Activated naive CD8-positive, alpha-beta T cell treated with anti-CD3 and anti-CD28 coated beads, Interleukin-2, amount 50 U/mL, for 24 hours (primary cell): ENCODE results near the gene TBX15.

ENCODE experiments used
- ATAC-seq: fragments of 150-1000 bp; cut with Tn5 transposase; one replicate; pipeline ENCODE4 v1.10.0; 2021
- DNase-seq: peaks from one replicate; pipeline ENCODE4 v3.0.0; 2021
- H3K27ac Mint-ChIP-seq: one replicate; pipeline ENCODE4 v1.8.0; 2021; ENCODE audit warnings: mild to moderate bottlenecking, mixed read lengths
- H3K27me3 Mint-ChIP-seq: one replicate; pipeline ENCODE4 v1.8.0; 2021; ENCODE audit warnings: mixed read lengths
- H3K36me3 Mint-ChIP-seq: one replicate; pipeline ENCODE4 v1.8.0; 2021; ENCODE audit warnings: low read depth, mixed read lengths
- H3K4me1 Mint-ChIP-seq: one replicate; pipeline ENCODE4 v1.8.0; 2021; ENCODE audit warnings: mixed read lengths
- H3K4me3 Mint-ChIP-seq: one replicate; pipeline ENCODE4 v1.8.0; 2021; ENCODE audit warnings: mild to moderate bottlenecking, moderate library complexity, mixed read lengths
- H3K9me3 Mint-ChIP-seq: one replicate; pipeline ENCODE4 v1.8.0; 2021; ENCODE audit warnings: mixed read lengths

Gene TBX15

DNA sequence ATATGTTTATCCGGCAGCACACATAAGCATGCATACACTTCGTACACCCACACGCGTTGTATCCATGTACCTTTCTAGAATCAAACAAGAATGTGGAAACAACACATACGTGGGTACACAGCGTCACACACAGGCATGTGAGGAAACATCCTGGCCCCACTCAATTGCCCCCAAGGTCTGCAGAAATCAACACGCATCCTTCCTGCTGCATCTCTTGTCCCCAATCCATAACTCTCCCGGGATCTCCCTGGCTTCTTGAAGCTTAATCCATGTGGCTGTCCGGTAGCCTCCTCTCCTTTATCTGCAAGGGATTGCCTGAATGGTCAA lies 5.5 kb upstream of the TBX15 start:
- Mint-ChIP-seq H3K27ac (no peak overlapping the region), H3K36me3 (peaks cover 6% of the 10 kb centered on the region), H3K27me3 (peaks cover 84% of the 10 kb centered on the region), H3K4me3 (no peak overlapping the region), H3K9me3 (peaks cover 5% of the 10 kb centered on the region), H3K4me1 (no peaks in the 10 kb centered on the region)
- DNase-seq = no peak
- ATAC-seq = no peak

DNA sequence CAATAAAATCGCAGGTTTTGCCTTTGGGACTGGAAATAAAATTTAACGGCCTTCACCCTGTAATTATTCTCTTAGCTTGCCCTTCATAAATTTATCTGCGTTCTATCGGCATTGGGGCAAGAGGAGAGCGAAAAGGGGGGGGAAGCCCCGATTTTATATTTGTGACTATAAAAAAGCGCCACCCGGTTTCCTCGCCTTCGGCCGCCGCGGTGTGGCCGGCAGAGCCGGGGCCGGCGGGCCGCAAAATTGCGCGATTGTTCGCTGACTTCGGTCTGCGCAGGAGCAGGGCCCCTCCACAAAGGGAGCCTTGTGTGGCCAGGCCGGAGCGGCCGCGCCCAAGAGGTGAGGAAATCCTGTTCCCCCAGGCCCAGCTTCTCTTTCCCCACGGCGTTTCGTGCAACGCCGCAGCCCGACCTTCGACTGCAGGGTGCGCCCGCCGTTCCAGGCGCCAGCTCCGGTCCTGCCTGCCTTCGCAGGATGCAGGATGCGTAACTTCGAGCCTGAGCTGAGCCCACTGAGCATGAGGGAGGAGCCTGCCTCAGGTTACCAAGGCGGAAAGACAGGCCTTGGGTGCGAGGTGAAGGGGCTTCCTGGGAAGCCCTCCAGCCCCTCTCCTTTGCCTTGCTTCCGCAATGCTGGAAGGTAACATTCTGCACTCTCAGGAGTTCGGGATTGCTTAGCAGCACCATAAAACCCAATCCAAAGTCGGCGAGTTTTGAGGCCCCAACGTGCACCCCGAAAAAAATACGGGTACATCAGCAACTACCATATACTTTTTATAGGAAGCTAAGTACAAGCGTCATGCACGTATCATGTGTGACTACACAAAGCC lies 4.9 kb upstream of the TBX15 start:
- ATAC-seq (no peak), DNase-seq (no peak)
- H3K27me3 Mint-ChIP-seq = peaks cover 84% of the 10 kb centered on the region
- H3K4me3 Mint-ChIP-seq = no peak overlapping the region
- peaks cover 6% of the 10 kb centered on the region for H3K36me3 Mint-ChIP-seq
- no peaks in the 10 kb centered on the region for H3K4me1 Mint-ChIP-seq
- peaks cover 5% of the 10 kb centered on the region for H3K9me3 Mint-ChIP-seq
- no peak overlapping the region for H3K27ac Mint-ChIP-seq

GRCh38 chr1:118992237-118992825 lies 4.2 kb upstream of the TBX15 start:
- Mint-ChIP-seq H3K4me3 (no peak overlapping the region), H3K27me3 (peaks cover 83% of the 10 kb centered on the region), H3K4me1 (no peaks in the 10 kb centered on the region), H3K27ac (peak overlapping the region; percentile 29), H3K9me3 (peaks cover 5% of the 10 kb centered on the region), H3K36me3 (peaks cover 6% of the 10 kb centered on the region)
- ATAC-seq (no peak), DNase-seq (no peak)

GRCh38 chr1:118991448-118991847 lies 3.3 kb upstream of the TBX15 start:
- peaks cover 12% of the 10 kb centered on the region for H3K36me3 Mint-ChIP-seq
- DNase-seq = no peak
- no peak overlapping the region for H3K4me3 Mint-ChIP-seq
- ATAC-seq = no peak
- H3K4me1 Mint-ChIP-seq = peaks cover 8% of the 10 kb centered on the region
- H3K27ac Mint-ChIP-seq = no peak overlapping the region
- H3K9me3 Mint-ChIP-seq = peaks cover 5% of the 10 kb centered on the region
- H3K27me3 Mint-ChIP-seq = peaks cover 85% of the 10 kb centered on the region

GRCh38 chr1:118990513-118991152 lies 2.5 kb upstream of the TBX15 start:
- Mint-ChIP-seq H3K4me1 (peaks cover 12% of the 10 kb centered on the region), H3K27ac (no peak overlapping the region), H3K36me3 (peaks cover 12% of the 10 kb centered on the region), H3K9me3 (peaks cover 5% of the 10 kb centered on the region), H3K27me3 (peaks cover 88% of the 10 kb centered on the region), H3K4me3 (no peak overlapping the region)
- ATAC-seq (no peak), DNase-seq (no peak)

DNA sequence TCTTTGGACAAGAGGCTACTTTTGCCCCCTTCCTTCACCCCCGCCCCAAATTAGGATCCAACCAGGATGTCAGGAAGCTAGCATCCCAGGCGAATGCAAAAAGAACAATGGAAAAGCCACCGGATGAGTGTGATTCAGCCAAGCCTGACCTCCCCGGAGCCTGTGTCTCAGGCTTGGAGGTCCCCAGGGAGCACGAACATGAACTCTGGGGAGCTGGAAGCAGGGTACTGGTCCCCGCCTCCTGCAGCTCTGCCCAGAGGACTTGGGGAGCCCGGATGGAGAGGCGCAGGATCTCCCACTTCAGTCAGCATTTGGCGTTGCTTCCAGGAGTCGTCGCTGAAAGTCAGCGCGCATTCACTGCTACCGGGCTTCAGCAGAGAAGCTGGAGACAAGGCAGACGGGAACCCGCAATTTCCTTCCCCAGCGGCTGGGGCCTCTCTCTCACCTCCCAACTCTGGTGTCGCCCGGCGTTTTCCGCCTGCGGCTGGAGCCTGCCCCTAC lies 1.8 kb upstream of the TBX15 start:
- no peak overlapping the region for H3K27ac Mint-ChIP-seq
- DNase-seq (no peak), ATAC-seq (no peak)
- peaks cover 5% of the 10 kb centered on the region for H3K9me3 Mint-ChIP-seq
- peaks cover 18% of the 10 kb centered on the region for H3K4me1 Mint-ChIP-seq
- peaks cover 14% of the 10 kb centered on the region for H3K36me3 Mint-ChIP-seq
- no peak overlapping the region for H3K4me3 Mint-ChIP-seq
- peaks cover 88% of the 10 kb centered on the region for H3K27me3 Mint-ChIP-seq

DNA sequence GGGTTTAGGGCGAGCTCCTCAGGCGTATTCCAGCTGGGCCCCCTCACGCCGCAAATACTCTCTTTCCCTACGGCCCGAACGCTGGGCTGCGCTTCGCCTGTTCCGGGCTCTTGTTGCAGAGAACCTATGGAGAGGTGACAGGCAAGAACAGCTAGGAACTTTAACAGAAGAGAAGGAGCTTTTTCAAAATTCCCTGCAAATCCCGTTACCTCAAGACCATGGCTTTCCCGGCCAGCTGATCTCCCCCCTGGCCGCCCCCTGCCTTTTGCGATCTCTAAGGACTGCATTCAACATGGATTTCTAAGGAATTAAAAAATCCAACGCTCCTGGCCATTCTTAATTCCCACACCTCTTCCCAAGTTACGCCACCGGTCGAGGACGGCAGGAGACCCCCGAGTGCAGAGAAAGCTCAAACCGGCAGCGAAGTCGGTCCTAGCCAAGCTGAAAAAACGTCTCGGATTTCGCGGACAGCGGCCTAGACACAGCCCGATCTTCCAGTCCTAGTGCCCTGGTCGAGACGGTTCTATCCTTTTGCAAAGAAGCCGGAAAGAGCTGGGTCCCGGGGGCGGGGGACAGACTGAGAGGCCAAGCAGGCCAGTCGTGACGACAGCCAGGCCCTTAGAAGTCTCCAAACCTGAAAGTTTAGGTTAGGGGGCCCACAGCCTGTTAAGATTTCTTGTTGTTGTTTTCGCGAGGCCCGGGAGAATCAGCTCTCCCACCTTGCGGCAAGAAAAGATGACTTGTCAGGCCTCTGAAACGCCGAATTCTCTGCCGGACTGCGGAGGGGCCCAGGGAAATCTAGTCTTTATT lies 1.1 kb upstream of the TBX15 start:
- ATAC-seq (no peak), DNase-seq (no peak)
- H3K9me3 Mint-ChIP-seq = peaks cover 5% of the 10 kb centered on the region
- H3K27me3 Mint-ChIP-seq = peaks cover 88% of the 10 kb centered on the region
- peaks cover 14% of the 10 kb centered on the region for H3K36me3 Mint-ChIP-seq
- no peak overlapping the region for H3K4me3 Mint-ChIP-seq
- H3K4me1 Mint-ChIP-seq = peaks cover 22% of the 10 kb centered on the region
- no peak overlapping the region for H3K27ac Mint-ChIP-seq

GRCh38 chr1:118987468-118988185 lies 516 bp downstream of the TBX15 start:
- no peak overlapping the region for H3K4me3 Mint-ChIP-seq
- H3K27ac Mint-ChIP-seq = no peak overlapping the region
- DNase-seq (no peak), ATAC-seq (no peak)
- H3K36me3 Mint-ChIP-seq = peaks cover 16% of the 10 kb centered on the region
- H3K9me3 Mint-ChIP-seq = peaks cover 18% of the 10 kb centered on the region
- H3K4me1 Mint-ChIP-seq = peaks cover 25% of the 10 kb centered on the region
- H3K27me3 Mint-ChIP-seq = peaks cover 95% of the 10 kb centered on the region

DNA sequence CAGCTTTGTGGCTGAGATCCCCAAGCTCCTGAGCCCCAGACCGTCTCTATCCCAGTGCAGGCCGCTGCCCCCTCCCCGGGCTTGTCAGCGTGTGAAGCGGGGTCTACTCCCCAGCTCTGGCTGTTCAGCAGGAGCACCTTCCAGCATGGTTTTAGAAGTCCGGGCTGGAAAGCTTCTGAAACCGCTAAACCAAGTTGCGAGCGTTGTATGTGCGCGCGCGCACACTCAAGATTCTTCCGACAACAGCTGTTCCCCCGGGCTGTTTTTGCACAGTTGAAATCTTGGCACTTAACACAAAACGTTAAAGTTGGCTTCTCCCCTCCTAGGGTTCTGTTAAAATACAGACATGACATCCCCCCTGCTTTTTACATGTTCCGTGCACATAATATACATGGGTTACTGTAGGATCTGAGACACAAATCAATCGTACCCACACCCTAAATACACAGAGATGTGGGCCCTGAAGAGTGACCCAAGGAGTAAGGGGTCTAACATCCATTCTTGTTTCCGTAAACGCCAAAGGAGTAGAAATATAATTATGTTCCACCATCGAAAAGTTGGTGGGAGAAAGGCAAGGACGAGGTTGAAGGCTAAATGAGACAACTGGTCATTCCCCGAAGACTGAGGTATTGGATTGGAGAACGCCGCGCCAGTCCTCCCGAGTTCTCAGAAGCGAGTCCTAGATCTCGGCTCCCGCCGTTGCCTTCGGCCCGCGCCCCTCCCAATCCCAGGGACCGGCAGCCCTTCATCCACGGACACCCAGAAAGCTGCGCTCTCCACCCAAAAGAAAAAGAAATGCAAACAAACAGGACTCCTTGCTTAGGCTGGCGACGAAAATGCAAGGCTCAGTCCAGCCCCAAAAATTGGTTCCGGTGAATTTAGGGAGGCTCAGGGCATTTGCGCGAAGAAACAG lies 1.3 kb downstream of the TBX15 start:
- DNase-seq (no peak), ATAC-seq (no peak)
- Mint-ChIP-seq H3K9me3 (peaks cover 14% of the 10 kb centered on the region), H3K27me3 (peaks cover 94% of the 10 kb centered on the region), H3K27ac (peak overlapping the region; percentile 31), H3K4me1 (peaks cover 25% of the 10 kb centered on the region), H3K4me3 (peak overlapping the region; percentile 24), H3K36me3 (peaks cover 12% of the 10 kb centered on the region)

- Mint-ChIP-seq H3K36me3 (peaks cover 12% of the 10 kb centered on the region), H3K4me1 (peaks cover 25% of the 10 kb centered on the region), H3K9me3 (peaks cover 18% of the 10 kb centered on the region), H3K27ac (no peak overlapping the region), H3K4me3 (no peak overlapping the region), H3K27me3 (peaks cover 93% of the 10 kb centered on the region)
- ATAC-seq = no peak
- DNase-seq = no peak
Measured at GRCh38 chr1:118985640-118986554, 2.2 kb downstream of the TBX15 start.

DNA sequence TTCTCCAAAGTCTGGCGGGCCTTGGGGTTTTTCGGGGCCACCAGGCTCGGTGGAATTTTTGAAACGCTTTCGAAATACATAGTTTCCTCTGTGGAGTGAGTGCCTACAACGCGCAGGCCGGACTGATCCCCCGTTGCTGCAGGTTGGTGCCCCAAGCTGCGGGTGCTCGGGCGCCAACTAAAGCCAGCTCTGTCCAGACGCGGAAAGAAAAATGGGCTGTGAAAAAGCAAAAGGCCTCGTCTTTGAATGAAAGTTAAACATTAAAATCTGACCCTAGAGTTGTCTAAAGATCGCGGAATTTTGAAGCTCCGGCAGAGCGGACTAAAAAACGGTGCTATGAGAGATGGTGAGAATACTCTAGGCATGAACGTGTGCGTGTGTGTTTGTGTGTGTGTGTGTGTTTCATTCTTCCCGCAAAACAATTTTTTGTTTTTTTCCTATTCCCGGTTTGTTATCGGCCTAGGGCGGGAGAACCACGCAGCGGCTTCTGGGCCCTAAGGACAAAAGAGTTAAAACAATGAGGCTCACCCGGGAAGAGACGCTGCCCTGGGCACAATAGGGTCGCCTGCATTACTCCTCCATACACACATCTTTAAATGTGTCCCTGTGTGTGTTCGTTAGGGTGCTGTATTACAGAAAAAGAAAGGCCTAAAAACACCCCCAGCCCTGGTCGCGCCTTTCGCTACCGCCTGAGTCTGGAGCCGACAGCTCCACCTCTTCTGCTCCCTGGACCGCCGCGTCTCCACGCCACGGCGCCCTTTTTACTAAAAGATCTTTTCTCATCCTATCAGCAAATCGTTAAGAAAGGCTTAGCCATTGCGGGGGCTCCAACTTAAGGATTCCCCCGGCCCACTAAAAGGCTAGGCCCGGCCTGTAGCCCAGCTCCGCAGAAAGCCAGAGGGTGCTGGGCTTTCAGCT lies 3.2 kb downstream of the TBX15 start:
- peak overlapping the region; percentile 25 for H3K4me3 Mint-ChIP-seq
- ATAC-seq (no peak), DNase-seq (no peak)
- peaks cover 22% of the 10 kb centered on the region for H3K9me3 Mint-ChIP-seq
- H3K36me3 Mint-ChIP-seq = peaks cover 12% of the 10 kb centered on the region
- peaks cover 92% of the 10 kb centered on the region for H3K27me3 Mint-ChIP-seq
- no peak overlapping the region for H3K27ac Mint-ChIP-seq
- peaks cover 28% of the 10 kb centered on the region for H3K4me1 Mint-ChIP-seq
